Tibial artery (tissue), 4 donors: ENCODE results near the gene ARHGDIA.
A peak's percentile ranks its signal among the peaks of the same experiment; 100 is the strongest.

Source experiments
- DNase-seq, 2 donors: peaks; one replicate each; pipeline ENCODE4 v3.0.0-alpha.2; 2019
- H3K27ac ChIP-seq, 2 donors: fragments of 200-600 bp; sonication (generic) in 1 of 2; 1 replicate in 1 of 2; 2 replicates in 1 of 2; pipeline ENCODE4 v1.5.1; 2018 to 2019; ENCODE audit warnings: mild to moderate bottlenecking in 1 of 2
- H3K27me3 ChIP-seq, 2 donors: fragments of 200-600 bp; sonication (generic) in 1 of 2; one replicate each; pipeline versions ENCODE4 v1.5.1 to v1.6.0; 2016 to 2019
- H3K36me3 ChIP-seq, 3 donors: fragments of 200-600 bp; sonication (generic) in 2 of 3; one replicate each; pipeline ENCODE4 v1.5.1; 2016 to 2019; ENCODE audit warnings: mild to moderate bottlenecking in 2 of 3
- H3K4me1 ChIP-seq, 4 donors: fragments of 200-600 bp; sonication (generic) in 2 of 4; 1 replicate in 3 of 4; 2 replicates in 1 of 4; pipeline ENCODE4 v1.5.1; 2016 to 2019
- H3K4me3 ChIP-seq, 2 donors: fragments of 200-600 bp; sonication (generic) in 1 of 2; 1 replicate in 1 of 2; 2 replicates in 1 of 2; pipeline ENCODE4 v1.5.1; 2018 to 2019; ENCODE audit warnings: mild to moderate bottlenecking in 2 of 2
- H3K9me3 ChIP-seq, 3 donors: fragments of 200-600 bp; sonication (generic) in 1 of 3; one replicate each; pipeline ENCODE4 v1.5.1; 2016 to 2019
- intact Hi-C: fragments of 100-400 bp; cut with DNase I; formaldehyde crosslinking; loops from one replicate; pipeline ENCODE4 v1.15.0; 2023; ENCODE audit warnings: low total_unique reads
- TF ChIP-seq, protein P1 (sequence below), 2 experiments: fragments of 200-600 bp in 1 of 2; fragments of 450-650 bp in 1 of 2; IDR thresholded peaks; one replicate each; pipeline ENCODE4 v1.5.1; 2017 to 2019; ENCODE audit warnings: antibody characterized with exemption in 2 of 2, mild to moderate bottlenecking in 1 of 2, moderate library complexity in 1 of 2

Gene ARHGDIA

DNA sequence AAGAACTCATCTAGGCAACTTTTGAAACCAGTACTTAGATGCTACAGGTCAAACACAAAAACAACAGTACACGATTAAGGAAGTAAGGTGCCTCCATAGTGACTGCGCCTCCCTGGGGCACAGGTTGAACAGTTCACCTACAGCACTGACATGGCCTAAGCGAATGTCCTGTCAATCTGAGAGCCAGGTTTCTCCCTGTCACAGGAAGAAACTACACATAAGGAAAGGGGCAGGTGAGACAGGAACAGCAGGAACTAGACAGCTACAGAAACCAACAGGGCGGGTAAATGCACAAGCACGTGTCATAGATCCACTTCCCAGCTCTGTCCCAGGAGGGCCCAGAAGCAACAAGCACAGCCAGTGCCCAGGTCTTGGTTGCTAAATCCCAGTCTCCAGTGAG lies 8.0 kb upstream of the ARHGDIA start:
- Histone ChIP-seq H3K27me3 (no peaks in the 10 kb centered on the region), H3K4me1 (no peaks in the 10 kb centered on the region), H3K9me3 (no peaks in the 10 kb centered on the region), H3K27ac (no peak overlapping the region), H3K4me3 (no peak overlapping the region), H3K36me3 (peaks cover 3 to 50% (median 18%) of the 10 kb centered on the region in 3 donors)
- intact Hi-C loops, result no loop called here
- no peak for DNase-seq
- TF ChIP-seq, protein P1, sequence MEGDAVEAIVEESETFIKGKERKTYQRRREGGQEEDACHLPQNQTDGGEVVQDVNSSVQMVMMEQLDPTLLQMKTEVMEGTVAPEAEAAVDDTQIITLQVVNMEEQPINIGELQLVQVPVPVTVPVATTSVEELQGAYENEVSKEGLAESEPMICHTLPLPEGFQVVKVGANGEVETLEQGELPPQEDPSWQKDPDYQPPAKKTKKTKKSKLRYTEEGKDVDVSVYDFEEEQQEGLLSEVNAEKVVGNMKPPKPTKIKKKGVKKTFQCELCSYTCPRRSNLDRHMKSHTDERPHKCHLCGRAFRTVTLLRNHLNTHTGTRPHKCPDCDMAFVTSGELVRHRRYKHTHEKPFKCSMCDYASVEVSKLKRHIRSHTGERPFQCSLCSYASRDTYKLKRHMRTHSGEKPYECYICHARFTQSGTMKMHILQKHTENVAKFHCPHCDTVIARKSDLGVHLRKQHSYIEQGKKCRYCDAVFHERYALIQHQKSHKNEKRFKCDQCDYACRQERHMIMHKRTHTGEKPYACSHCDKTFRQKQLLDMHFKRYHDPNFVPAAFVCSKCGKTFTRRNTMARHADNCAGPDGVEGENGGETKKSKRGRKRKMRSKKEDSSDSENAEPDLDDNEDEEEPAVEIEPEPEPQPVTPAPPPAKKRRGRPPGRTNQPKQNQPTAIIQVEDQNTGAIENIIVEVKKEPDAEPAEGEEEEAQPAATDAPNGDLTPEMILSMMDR (IDR thresholded peaks at IDR 0.05), result no peak

DNA sequence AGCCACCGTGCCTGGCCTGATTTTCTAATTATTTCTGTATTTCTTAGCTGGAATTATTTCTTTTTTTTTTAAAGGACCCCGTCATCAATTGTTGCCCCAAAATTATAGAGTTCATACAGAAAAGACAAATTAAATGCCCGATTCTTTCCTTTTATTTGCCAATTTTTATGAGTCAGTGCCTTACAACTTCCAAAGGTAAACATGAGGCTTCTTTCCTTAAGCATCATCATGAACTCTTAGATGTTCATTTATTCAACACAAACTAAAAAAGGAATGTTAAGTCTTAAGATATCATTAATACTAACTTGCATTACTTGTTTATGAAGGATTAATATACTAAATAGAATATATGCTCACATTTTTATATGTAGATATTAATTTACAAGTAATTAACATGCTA lies 7.2 kb upstream of the ARHGDIA start:
- no peaks in the 10 kb centered on the region for H3K4me1 ChIP-seq

DNA sequence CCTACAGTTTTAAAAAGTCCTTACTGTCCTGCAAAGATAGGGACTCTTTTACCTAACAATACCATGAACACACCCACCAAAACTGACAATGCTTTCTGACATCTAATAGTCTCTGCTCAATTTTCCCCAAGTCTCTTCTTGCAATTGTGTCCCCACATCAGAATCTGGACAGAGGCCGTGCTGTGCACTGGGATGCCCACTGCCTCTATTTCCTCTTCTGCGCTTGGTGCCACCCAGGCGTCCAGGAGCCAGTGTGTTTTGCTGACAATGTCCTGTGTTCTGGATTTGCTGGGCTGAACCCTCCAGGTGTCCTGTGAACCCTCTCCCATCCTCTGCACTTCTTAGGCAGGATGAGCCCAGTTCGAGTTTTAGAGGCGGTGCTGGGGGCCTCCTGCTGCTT lies 6.4 kb upstream of the ARHGDIA start:
- no peak overlapping the region for H3K4me3 ChIP-seq

More for the DNA sequence above, 7.2 kb upstream of the ARHGDIA start:
- TF ChIP-seq, protein P1 (IDR thresholded peaks at IDR 0.05), result no peak
- H3K36me3 ChIP-seq, result peaks cover 3 to 42% (median 18%) of the 10 kb centered on the region in 3 donors
- no peak overlapping the region for H3K27ac ChIP-seq
- DNase-seq, result no peak
- no peaks in the 10 kb centered on the region for H3K27me3 ChIP-seq
- intact Hi-C loops, result no loop called here
- no peaks in the 10 kb centered on the region for H3K9me3 ChIP-seq
- no peak overlapping the region for H3K4me3 ChIP-seq

DNA sequence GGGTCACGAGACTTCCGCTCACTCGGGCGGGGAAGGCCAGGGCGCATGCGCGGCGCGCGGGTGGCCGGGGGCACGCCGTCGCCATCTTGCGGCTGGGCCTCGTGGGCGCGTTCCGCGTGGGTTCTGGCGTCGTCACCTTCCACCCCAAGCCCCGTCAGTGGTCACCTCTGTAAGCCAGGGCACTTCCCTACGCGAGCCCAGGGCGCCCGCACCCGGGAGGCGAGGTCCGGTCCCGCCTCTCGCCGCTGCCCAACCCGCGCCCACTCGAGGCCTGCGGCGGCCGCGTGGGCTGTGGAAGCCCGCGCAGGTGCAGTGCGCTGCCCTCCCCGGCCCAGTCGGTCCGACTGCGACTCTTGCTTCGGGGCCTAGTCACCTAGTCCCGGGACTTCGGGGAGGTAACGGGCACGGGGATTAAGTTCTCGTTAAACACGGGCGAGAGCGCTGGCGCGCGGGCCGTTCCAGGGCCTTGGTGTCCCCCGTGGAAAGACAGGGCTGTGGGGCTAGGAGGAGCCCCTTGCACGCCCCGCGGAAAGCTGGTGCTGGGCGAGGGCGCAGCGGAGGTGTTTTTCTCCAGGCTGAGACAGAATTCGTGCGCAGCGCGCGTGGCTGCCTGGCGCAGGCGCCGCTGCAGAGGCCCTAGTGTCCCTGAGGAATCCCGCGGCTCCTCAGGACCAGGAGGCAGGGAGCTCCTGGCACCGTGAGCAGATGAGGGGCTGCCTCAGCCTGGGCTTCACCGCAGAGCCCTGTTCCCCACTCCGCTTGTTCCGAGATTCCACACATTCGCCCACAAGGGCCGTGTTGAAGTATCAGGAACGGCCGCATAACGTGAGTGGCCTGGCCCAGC lies 472 bp upstream of the ARHGDIA start:
- Histone ChIP-seq H3K9me3 (no peaks in the 10 kb centered on the region), H3K4me1 (peaks cover 0 to 49% (median 32%) of the 10 kb centered on the region in 4 donors)
- intact Hi-C loops, result no loop called here

More for the DNA sequence above, 6.4 kb upstream of the ARHGDIA start:
- intact Hi-C loops, result no loop called here
- TF ChIP-seq, protein P1 (IDR thresholded peaks at IDR 0.05), result no peak
- H3K4me1 ChIP-seq, result peaks cover 0 to 7% (median 4%) of the 10 kb centered on the region in 4 donors
- no peak overlapping the region for H3K27ac ChIP-seq
- H3K36me3 ChIP-seq, result peaks cover 3 to 35% (median 18%) of the 10 kb centered on the region in 3 donors
- no peaks in the 10 kb centered on the region for H3K27me3 ChIP-seq
- DNase-seq, result no peak
- H3K9me3 ChIP-seq, result no peaks in the 10 kb centered on the region

DNA sequence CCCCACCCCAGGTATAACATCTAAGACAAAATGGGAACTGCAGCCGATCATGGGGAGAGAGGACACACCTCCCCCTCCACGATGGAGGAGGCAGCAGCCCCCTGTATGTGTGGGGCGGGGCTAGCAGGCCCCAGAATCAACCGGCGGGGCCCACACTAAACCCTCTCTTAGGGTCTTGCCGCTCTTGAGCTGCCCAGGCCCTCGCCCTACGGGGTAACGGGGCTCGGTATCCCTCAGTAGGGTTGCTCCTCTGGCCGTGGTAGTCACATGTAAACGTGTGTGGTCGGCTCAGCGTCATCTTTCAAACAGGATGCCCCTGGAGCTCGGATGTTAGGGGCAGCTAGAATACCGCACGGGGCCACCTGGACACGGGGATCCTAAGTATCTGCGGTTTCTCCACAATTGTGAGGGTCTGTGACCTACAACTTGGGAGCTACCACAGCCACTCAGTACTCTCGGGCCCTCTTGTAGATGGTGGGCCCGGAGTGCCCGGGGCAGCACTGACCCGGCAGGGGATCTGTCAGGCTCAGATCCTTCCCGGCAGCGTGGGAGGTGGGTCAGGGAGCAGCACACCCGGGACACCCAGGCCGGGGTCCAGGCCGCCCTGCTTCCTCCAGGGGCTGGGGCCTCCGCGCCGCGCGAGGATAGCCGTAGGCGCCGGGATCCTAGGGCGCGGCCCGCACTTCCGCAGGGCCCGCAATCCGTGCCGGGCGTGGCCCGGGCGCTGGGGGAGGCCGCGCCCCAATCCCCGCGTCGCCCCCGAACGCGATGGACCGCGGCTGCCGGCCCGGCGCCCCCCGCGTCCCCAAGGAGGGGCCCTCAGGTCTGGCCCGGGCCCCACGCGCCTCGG lies 781 bp downstream of the ARHGDIA start:
- DNase-seq, result no peak
- Histone ChIP-seq H3K27me3 (no peaks in the 10 kb centered on the region), H3K27ac (peak overlapping the region; percentile 87 to 97), H3K4me3 (peak overlapping the region; percentile 61 to 94), H3K36me3 (peaks cover 7 to 43% (median 22%) of the 10 kb centered on the region in 3 donors), H3K4me1 (peaks cover 0 to 59% (median 32%) of the 10 kb centered on the region in 4 donors), H3K9me3 (no peaks in the 10 kb centered on the region)
- intact Hi-C loops, result no loop called here
- TF ChIP-seq, protein P1 (IDR thresholded peaks at IDR 0.05), result no peak

More for the DNA sequence above, 472 bp upstream of the ARHGDIA start:
- peak; percentile 93 to 97 for DNase-seq
- H3K27ac ChIP-seq, result peak overlapping the region; percentile 87 to 97
- peaks cover 7 to 32% (median 22%) of the 10 kb centered on the region in 3 donors for H3K36me3 ChIP-seq
- peak overlapping the region; percentile 61 to 94 for H3K4me3 ChIP-seq
- no peaks in the 10 kb centered on the region for H3K27me3 ChIP-seq
- TF ChIP-seq, protein P1 (IDR thresholded peaks at IDR 0.05), result peak; percentile 20 to 26
